AG09309 (cell line): Measurements from ENCODE around the gene MBTPS1.

Source experiments
- DNase-seq: peaks from one replicate; pipeline ENCODE4 v3.0.0-alpha.2; 2010; ENCODE audit warnings: low read depth
- H3K4me3 ChIP-seq: 2 replicates; pipeline ENCODE4 v1.5.1; 2011; ENCODE audit warnings: mild to moderate bottlenecking, low read depth, low read length, moderate library complexity; ENCODE audit not compliant: control insufficient read depth
- CTCF ChIP-seq: IDR thresholded peaks from 2 replicates; pipeline ENCODE4 v1.5.1; 2011; ENCODE audit warnings: mild to moderate bottlenecking, low read depth, low read length, inconsistent platforms; ENCODE audit not compliant: insufficient read depth, control insufficient read depth; ENCODE audit errors: missing control alignments

Gene MBTPS1

GRCh38 chr16:84020353-84020752 is 96.4 kb downstream of the MBTPS1 start:
- TF ChIP-seq CTCF = no peak
- H3K4me3 ChIP-seq = no peak overlapping the region
- DNase-seq = no peak

GRCh38 chr16:84018710-84019109 is 98.0 kb downstream of the MBTPS1 start:
- DNase-seq = no peak
- no peak for TF ChIP-seq CTCF
- no peak overlapping the region for H3K4me3 ChIP-seq

GRCh38 chr16:84016477-84016876 is 100.3 kb downstream of the MBTPS1 start:
- no peak overlapping the region for H3K4me3 ChIP-seq
- no peak for TF ChIP-seq CTCF
- no peak for DNase-seq

GRCh38 chr16:84015399-84015798 is 101.3 kb downstream of the MBTPS1 start:
- no peak for TF ChIP-seq CTCF
- no peak overlapping the region for H3K4me3 ChIP-seq
- no peak for DNase-seq

- no peak for TF ChIP-seq CTCF
- DNase-seq = no peak
- no peak overlapping the region for H3K4me3 ChIP-seq
These were observed 102.0 kb downstream of the MBTPS1 start for GRCh38 chr16:84014570-84015327.

- DNase-seq = no peak
- H3K4me3 ChIP-seq = no peak overlapping the region
- TF ChIP-seq CTCF = no peak
These were observed 102.8 kb downstream of the MBTPS1 start for GRCh38 chr16:84013787-84014569.
